A673 (cell line): ENCODE results near the gene AMZ1. TPM values are rescaled to one million over a fixed set of nuclear protein-coding genes. Genes with fewer than 3 reads are reported as not detected.
"Not testable (repeated sequence)": the region's sequence is repeated elsewhere in the genome, so short reads cannot be mapped to it uniquely, and the experiment has no call there.

Experiments
- BruUV-seq: library from RNA; stranded (reverse); fragments of 400-500 nt; replicated peaks from 2 replicates; lab custom pipeline; 2021; lab: Mats Ljungman, UMichigan
- CTCF ChIA-PET: fragments of 300-600 bp; sonication (Branson Sonifier 250); formaldehyde crosslinking; loops from one replicate; lab custom pipeline; 2022; ENCODE audit warnings: antibody characterized with exemption; lab: Charles Lee
- POLR2A ChIA-PET: fragments of 300-600 bp; sonication (Branson Sonifier 250); formaldehyde crosslinking; loops from one replicate; lab custom pipeline; 2022; ENCODE audit warnings: antibody characterized with exemption; ENCODE audit not compliant: low non-redundant PET; lab: Charles Lee
- DNase-seq: peaks from one replicate; pipeline ENCODE4 v3.0.0-alpha.2; 2015; ENCODE audit warnings: low spot score
- H3K27ac ChIP-seq: fragments of 200-600 bp; sonication (generic); 2 replicates; pipeline ENCODE4 v1.5.1; 2016; ENCODE audit warnings: mixed run types, low read depth, mild to moderate bottlenecking, mixed read lengths, antibody characterized with exemption, low read length; ENCODE audit not compliant: poor library complexity, severe bottlenecking
- H3K27me3 ChIP-seq: fragments of 200-600 bp; sonication (generic); replicated peaks from 2 replicates; pipeline ENCODE4 v1.6.1; 2017; ENCODE audit warnings: mixed run types, low read depth, mild to moderate bottlenecking, mixed read lengths, antibody characterized with exemption, low read length; ENCODE audit not compliant: insufficient read depth, poor library complexity
- H3K36me3 ChIP-seq: fragments of 200-600 bp; sonication (generic); 2 replicates; pipeline ENCODE4 v1.6.1; 2016; ENCODE audit warnings: mixed run types, mild to moderate bottlenecking, mixed read lengths, antibody characterized with exemption, low read length; ENCODE audit not compliant: insufficient read depth, poor library complexity, severe bottlenecking
- H3K4me1 ChIP-seq: fragments of 200-600 bp; sonication (generic); 2 replicates; pipeline ENCODE4 v1.6.1; 2017; ENCODE audit warnings: mixed run types, mild to moderate bottlenecking, mixed read lengths, antibody characterized with exemption, low read length; ENCODE audit not compliant: insufficient read depth, poor library complexity, severe bottlenecking
- H3K4me3 ChIP-seq: fragments of 200-600 bp; sonication (generic); 2 replicates; pipeline ENCODE4 v1.5.1; 2016; ENCODE audit warnings: low read depth, mixed run types, mild to moderate bottlenecking, mixed read lengths, low read length; ENCODE audit not compliant: poor library complexity, severe bottlenecking
- H3K9me3 ChIP-seq: fragments of 200-600 bp; sonication (generic); 2 replicates; pipeline ENCODE4 v1.6.1; 2016; ENCODE audit warnings: mixed run types, low read depth, mild to moderate bottlenecking, mixed read lengths, antibody characterized with exemption, low read length; ENCODE audit not compliant: poor library complexity, severe bottlenecking
- EZH2 ChIP-seq: fragments of 200-600 bp; sonication (generic); IDR thresholded peaks from 2 replicates; pipeline ENCODE4 v1.6.1; 2017; ENCODE audit warnings: borderline replicate concordance, low read depth, mild to moderate bottlenecking, mixed read lengths, antibody characterized with exemption, low read length; ENCODE audit not compliant: poor library complexity, severe bottlenecking
- intact Hi-C: fragments of 100-400 bp; cut with micrococcal nuclease; formaldehyde crosslinking; loops from one replicate; pipeline ENCODE4 v1.10.0; 2022; ENCODE audit not compliant: unreplicated experiment
- total RNA-seq: library from RNA; stranded (reverse); gene quantifications from 2 replicates; pipeline ENCODE4 v1.2.3, GENCODE V29; 2021
- TF ChIP-seq, protein P1 (sequence below): fragments of 300-800, 200-600 bp; sonication (generic); conservative IDR thresholded peaks from 2 replicates; pipeline ENCODE4 v1.5.1; 2017; ENCODE audit warnings: low read depth, mild to moderate bottlenecking, antibody characterized with exemption, low read length, moderate library complexity, mixed read lengths

The AMZ1 gene
- total RNA-seq, 1 experiment from 2014 or later = not detected

DNA sequence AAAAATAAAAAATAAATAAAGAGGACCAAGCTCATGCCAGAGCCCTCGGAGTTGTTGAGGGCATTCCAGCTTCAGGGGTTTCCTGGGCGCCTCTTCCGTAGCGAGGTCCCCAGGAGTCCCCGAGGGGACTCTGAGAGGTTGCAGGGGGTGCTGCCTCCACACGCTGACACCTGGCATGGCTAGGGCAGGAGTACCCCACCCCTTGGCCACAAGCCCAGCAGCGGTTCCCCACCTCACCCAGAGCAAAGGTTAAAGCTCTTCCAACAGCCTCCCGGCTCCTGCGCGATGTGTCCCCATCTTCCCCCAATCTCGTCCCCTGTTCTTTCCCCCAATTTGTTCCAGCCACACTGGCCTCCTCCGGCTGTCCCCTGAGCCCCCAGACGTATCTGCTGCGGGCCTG, 4.5 kb downstream of the AMZ1 start:
- intact Hi-C loops = no loop called here
- no peaks in the 10 kb centered on the region for H3K4me1 ChIP-seq
- ChIA-PET CTCF (no interaction called here), POLR2A (no interaction called here)
- no peak for TF ChIP-seq EZH2
- TF ChIP-seq, protein P1, sequence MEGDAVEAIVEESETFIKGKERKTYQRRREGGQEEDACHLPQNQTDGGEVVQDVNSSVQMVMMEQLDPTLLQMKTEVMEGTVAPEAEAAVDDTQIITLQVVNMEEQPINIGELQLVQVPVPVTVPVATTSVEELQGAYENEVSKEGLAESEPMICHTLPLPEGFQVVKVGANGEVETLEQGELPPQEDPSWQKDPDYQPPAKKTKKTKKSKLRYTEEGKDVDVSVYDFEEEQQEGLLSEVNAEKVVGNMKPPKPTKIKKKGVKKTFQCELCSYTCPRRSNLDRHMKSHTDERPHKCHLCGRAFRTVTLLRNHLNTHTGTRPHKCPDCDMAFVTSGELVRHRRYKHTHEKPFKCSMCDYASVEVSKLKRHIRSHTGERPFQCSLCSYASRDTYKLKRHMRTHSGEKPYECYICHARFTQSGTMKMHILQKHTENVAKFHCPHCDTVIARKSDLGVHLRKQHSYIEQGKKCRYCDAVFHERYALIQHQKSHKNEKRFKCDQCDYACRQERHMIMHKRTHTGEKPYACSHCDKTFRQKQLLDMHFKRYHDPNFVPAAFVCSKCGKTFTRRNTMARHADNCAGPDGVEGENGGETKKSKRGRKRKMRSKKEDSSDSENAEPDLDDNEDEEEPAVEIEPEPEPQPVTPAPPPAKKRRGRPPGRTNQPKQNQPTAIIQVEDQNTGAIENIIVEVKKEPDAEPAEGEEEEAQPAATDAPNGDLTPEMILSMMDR = no peak
- H3K27ac ChIP-seq = no peak overlapping the region
- no peak for DNase-seq
- no peaks in the 10 kb centered on the region for H3K36me3 ChIP-seq
- H3K9me3 ChIP-seq = no peaks in the 10 kb centered on the region
- no peak overlapping the region for H3K4me3 ChIP-seq
- BruUV-seq = no TSS peak
- peaks cover 31% of the 10 kb centered on the region for H3K27me3 ChIP-seq

DNA sequence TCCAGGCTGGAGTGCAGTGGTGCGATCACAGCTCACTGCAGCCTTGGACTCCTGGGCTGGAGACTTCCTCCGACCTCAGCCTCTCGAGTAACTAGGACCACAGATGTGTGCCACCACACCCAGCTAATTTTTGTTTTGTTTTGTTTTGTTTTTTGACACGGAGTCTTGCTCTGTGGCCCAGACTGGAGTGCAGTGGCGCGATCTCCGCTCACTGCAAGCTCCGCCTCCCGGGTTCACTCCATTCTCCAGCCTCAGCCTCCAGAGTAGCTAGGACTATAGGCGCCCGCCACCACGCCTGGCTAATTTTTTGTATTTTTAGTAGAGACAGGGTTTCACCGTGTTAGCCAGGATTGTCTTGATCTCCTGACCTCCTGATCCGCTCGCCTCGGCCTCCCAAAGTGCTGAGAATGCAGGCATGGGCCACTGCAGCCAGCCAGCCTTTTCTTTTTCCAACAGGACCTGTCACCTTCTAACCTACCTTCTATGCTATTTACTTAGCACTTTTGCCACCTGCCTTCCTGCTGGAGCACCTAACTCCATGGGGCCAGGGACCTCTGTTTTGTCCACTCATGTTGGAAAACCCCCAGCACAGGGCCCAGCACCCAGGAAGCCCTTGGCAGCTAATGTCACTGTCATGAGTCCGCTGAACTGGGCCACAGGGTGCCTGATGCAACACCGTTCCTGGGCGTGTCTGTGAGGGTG, 5.6 kb downstream of the AMZ1 start:
- H3K4me3 ChIP-seq, DNase-seq, H3K27ac ChIP-seq, POLR2A ChIA-PET, H3K4me1 ChIP-seq, H3K36me3 ChIP-seq, H3K9me3 ChIP-seq, CTCF ChIA-PET, intact Hi-C loops, BruUV-seq: not testable (repeated sequence)
- H3K27me3 ChIP-seq = peaks cover 21% of the 10 kb centered on the region

DNA sequence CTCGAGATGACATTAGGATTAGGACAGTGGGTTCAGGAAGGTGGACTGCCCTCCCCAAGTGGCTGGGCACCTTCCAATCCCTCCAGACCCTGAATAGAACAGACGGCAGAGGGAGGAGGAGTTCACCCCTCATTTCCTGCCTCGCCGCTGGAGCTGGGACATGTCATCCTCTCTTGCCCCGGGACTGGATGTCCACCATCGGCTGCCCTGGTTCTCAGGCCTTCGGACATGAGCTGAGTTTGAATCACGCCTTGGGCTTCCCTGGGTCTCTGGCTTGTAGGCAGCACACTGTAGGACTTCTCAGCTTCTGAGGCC, 6.1 kb downstream of the AMZ1 start:
- DNase-seq, H3K27ac ChIP-seq, H3K4me3 ChIP-seq, CTCF ChIA-PET, intact Hi-C loops, POLR2A ChIA-PET, H3K9me3 ChIP-seq, H3K36me3 ChIP-seq, H3K4me1 ChIP-seq, BruUV-seq: not testable (repeated sequence)
- H3K27me3 ChIP-seq = peaks cover 16% of the 10 kb centered on the region

DNA sequence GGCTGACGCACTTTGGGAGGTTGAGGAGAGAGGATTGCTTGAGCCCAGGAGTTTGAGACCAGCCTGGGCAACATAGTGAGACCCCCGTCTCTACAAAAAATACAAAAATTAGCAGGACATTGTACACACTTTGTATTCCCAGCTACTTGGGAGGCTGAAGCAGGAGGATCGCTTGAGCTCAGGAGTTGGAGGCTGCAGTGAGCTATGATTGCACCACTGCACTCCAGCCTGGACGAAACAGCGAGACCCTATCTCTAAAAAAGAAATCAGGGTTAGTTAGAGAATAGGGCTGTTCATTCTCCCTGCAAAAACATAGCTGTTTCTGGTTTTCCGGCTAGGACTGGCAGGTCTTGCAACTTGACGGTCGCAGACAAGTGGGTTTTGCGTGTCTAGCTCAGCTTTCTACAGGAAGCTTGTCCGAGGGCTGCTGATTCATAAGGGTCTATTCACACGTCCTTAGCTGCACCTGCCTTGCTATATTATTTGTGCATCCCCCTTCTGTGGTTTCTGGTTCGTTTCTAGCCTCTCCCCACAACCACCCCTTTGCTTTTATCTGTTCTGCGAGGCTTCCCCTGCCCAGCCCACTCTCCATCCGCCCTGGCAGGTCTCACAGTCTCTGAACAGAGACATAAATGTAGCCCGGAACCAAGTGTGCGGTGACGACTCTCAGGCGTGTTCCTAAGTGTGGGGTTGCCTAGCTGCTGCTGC, 10.7 kb downstream of the AMZ1 start:
- CTCF ChIA-PET = no interaction called here
- no peak for DNase-seq
- Histone ChIP-seq H3K4me3 (no peak overlapping the region), H3K36me3 (no peaks in the 10 kb centered on the region), H3K27ac (no peak overlapping the region), H3K4me1 (no peaks in the 10 kb centered on the region), H3K9me3 (no peaks in the 10 kb centered on the region), H3K27me3 (no peaks in the 10 kb centered on the region)
- BruUV-seq = no TSS peak
- no peak for TF ChIP-seq EZH2
- TF ChIP-seq, protein P1 = no peak
- POLR2A ChIA-PET = no interaction called here
- intact Hi-C loops = no loop called here
